Measurements from ENCODE around the gene MOSPD3.

Gene MOSPD3

GRCh38 chr7:100575746-100576383, 36.5 kb upstream of the MOSPD3 start:
- no peak for DNase-seq

DNA sequence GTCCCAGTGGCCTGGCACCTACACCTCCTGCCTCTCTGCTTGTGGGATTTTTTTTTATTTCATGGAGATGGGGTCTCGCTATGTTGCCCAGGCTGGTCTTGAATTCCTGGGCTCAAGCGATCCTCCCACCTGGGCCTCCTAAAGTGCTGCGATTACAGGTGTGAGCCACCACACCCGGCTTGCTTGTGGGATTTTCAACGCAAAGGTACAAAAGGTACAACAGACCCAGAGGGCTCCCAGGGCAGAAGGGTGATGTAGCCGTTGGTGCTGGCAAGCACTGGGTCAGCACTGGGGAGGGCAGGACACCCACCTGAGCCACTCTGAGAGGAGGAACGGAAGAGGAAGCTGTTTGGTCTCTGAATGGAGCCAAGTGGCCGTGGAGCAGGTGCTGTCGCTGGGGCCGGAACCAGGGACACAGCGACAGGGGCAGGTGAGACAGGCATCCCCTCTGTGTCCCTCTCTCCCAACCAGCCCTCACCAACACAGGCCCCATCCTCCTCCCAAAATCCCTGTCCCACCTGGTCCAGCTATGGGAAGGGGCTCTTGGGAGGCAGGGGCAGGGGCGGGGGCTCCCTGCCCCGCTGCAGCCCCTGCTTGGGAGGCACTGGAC, 35.9 kb upstream of the MOSPD3 start:
- no peak for DNase-seq

- DNase-seq: no peak
Observed at GRCh38 chr7:100577103-100577502, 35.2 kb upstream of the MOSPD3 start.

DNA sequence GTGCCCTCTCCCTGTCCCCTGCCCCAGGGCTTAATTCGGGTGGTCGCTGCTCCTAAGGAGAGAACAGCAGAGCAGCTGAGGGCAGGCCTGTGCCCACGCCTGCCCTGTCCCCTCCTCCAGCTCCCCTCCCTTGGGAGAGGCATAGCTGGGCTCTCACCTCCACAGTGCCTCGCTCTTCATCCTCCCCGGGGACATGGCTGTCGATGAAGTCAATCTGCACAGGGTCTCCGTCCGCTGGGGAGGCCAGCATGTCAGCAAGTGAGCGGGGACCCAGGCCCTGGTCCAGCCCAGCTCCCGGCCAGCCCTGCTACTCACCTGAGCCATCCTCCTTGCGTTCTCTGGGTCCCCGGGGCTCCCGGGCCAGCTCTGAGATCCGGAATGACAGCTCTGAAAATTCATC, 34.8 kb upstream of the MOSPD3 start:
- no peak for DNase-seq

- DNase-seq: no peak
Observed at GRCh38 chr7:100578246-100579183, 33.8 kb upstream of the MOSPD3 start.

DNA sequence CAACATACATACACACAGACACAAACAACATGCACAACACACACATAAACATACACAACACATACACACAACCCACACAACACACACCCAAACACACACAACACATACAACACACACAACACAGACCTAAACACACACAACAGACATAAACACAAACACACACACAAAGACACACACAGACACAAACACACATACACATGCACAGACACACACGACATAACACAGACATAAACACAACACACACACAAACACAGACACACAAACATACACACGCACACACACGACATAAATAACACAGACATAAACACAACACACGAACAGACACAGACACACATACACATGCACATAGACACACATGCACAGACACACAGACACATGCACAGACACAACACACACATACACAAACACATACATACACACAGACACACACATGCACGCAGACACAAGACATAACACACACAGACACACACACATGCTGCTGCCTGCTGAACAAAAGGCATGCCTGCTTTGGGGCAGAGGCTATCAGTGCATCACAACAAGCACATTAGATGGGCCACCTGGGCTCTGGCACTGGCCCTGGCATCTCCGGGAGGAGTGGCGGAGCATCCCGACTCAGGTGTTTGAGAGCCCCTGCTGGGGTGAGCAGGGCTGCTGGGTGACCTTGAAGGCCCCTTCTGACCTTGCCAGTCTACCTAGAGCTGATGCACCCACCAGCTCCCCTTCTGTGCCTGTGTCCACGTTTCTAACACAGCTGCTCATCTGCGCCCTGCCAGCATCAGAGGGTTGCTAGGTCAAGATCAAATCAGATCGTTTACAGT, 31.7 kb upstream of the MOSPD3 start:
- DNase-seq: no peak

DNA sequence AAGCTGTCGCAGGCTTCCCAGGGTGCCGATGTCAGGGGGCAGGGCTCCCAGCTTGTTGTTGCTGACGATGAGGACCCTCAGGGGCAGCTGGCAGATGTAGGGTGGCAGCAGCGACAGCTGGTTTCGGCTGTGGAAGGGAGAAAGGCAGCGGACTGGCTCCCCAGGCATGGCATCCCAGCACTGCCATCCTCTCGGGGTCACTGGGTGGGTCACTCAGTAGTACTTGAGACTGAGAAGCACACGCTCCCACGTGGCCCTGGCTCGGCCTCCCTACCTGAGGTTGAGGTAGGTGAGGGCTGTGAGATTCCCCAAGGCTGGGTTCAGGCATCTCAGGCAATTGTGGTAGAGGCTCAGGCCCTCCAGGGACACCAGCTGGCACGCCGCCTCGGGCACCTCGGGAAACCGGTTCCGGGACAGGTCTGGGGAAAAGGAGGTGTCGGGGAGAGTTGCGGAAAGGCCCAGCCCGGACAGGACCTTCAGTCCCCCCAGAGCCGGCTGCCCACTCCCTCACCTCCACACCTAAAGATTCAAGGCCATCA, 30.2 kb upstream of the MOSPD3 start:
- DNase-seq: no peak

DNA sequence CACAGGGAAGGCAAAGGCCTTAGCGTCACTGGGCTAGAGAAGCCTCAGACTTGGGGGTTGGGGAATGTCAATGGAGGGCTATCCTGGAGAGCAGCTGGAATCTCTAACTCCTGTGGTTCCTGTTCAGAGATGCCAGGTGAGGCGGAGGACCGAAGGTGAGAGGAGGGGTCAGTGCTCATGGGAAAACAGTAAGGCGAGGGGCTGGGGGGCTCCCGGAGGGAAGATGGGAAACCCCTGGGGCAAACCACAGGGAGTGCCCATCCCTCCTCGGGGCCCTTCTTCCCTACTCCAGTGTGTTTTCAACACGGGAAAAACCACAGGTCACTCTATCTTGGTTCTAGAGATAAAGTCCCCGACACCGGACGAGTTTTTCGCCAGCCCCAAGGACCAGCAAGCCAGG, 29.7 kb upstream of the MOSPD3 start:
- no peak for DNase-seq

- DNase-seq: peak; percentile 82
Observed at GRCh38 chr7:100583132-100584053, 28.9 kb upstream of the MOSPD3 start.

- DNase-seq: no peak
Observed at GRCh38 chr7:100584054-100584682, 28.2 kb upstream of the MOSPD3 start.

GRCh38 chr7:100584683-100585510, 27.4 kb upstream of the MOSPD3 start:
- no peak for DNase-seq

GRCh38 chr7:100585511-100586265, 26.7 kb upstream of the MOSPD3 start, which contains the start of gene LRCH4:
Gene LRCH4, minus strand, starts transcription at chr7:100586129. Its CDS starts 29 bp downstream, at chr7:100586100.
- peak; percentile 72 for DNase-seq

DNA sequence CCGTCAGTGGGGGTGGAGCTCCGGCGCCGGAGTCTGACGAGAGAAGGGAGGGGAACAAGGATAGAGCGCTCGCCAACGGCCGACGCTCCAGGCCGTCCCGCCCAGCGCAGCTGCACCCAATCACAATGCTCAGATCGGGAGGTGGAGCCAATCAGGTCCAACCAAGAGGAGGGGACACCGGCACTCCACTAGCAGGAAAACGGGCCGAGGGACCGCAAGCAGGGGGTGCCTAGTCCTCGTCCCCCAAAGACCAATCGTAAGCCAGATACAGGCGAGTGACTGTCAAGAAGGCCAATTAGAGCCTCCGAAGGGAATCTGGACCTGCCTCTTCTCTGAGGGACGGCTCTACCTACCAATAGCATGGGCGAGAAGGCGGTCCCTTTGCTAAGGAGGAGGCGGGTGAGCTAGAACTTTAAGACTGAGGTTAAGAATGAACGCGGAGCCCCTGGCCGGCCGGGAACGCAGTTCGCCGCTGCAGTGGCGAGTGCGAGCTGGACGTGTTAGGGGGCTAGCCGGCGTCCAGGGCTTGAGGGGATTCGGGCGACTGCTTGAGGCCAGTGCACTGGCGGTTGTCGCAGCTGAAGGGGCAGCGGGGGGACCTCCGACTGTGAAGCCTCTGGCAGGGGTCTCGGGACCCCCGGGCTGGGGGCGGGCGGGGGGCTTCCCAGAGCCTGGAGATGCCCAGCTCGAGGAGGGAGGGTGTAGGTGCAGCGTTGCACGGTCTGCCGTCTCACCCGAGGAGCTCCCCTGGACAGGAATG, 25.9 kb upstream of the MOSPD3 start, which contains the start of gene FBXO24:
FBXO24 (plus strand) TSS at position 63 of the 760 bp plus-strand sequence; CDS start at position 361, 298 bp downstream.
- DNase-seq: peak; percentile 99

- DNase-seq: no peak
Observed at GRCh38 chr7:100588438-100588837, 23.9 kb upstream of the MOSPD3 start.

DNA sequence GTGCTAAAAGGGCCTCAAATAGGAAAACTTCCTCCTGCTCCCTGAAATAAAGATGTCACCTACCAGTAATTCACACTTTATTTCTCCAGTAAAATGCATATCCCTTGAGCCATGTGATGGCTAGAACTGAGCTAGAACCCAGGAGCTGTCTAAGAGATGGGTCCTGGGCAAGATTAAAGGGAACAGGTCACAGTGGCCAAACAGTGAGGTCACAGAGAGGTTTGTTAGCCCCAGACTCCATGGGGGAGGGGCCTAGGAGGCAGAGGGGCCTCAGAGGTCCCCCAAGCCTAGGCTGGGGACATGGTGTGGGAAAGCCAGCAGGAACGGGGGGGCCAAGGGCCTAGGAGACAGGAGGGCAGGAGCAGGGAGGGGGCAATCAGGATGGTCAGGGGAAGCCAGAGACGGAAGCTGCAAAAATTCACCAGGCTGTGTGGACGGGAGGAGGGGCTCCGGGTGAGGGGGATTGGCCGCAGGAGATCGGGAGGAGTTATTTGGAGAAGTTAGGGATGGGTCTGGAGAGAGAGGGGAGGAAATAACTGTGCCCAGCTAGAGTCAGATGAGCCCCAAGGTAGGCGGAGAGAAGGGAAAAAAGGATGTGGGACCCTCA, 22.9 kb upstream of the MOSPD3 start:
- DNase-seq: no peak

GRCh38 chr7:100590077-100590737, 22.1 kb upstream of the MOSPD3 start:
- DNase-seq: no peak

DNA sequence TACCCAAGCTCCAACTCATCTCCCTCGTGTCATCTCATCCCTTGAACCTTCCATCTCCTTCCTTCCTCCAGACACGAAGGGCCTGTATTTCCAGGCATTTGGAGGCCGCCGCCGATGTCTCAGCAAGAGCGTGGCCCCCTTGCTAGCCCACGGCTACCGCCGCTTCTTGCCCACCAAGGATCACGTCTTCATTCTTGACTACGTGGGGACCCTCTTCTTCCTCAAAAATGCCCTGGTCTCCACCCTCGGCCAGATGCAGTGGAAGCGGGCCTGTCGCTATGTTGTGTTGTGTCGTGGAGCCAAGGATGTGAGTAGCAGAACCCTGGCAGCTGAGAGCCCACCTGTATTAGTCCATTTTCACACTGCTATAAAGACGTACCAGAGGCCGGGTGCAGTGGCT, 20.7 kb upstream of the MOSPD3 start:
- DNase-seq: no peak
